ENCODE measurements around the gene C16orf78.

DNA sequence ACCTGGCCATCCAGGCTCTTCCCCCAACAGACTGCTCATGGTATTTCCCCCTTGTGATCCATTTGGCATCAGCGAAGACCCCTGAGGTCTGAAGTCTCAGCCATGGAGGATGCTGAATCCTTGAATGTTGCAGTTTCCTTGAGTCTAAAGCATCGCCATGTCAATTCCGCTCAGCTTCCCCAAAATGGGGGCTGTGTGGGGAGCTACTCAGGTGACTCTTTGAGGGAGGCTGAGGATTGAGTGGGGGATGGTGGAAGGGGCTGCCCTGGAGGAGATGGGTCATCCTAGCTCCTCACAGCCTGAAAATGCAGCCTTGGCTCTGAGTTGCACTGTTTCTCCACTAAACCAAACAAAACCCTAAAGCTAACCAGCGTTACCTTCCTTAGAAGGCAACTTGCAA lies 2.6 kb downstream of the C16orf78 start:
- TF ChIP-seq, protein P1, sequence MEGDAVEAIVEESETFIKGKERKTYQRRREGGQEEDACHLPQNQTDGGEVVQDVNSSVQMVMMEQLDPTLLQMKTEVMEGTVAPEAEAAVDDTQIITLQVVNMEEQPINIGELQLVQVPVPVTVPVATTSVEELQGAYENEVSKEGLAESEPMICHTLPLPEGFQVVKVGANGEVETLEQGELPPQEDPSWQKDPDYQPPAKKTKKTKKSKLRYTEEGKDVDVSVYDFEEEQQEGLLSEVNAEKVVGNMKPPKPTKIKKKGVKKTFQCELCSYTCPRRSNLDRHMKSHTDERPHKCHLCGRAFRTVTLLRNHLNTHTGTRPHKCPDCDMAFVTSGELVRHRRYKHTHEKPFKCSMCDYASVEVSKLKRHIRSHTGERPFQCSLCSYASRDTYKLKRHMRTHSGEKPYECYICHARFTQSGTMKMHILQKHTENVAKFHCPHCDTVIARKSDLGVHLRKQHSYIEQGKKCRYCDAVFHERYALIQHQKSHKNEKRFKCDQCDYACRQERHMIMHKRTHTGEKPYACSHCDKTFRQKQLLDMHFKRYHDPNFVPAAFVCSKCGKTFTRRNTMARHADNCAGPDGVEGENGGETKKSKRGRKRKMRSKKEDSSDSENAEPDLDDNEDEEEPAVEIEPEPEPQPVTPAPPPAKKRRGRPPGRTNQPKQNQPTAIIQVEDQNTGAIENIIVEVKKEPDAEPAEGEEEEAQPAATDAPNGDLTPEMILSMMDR (IDR thresholded peaks at IDR 0.05), result no peak
- no peak for TF ChIP-seq POLR2A (IDR thresholded peaks at IDR 0.05)
